Measurements from ENCODE around the gene CYGB. TPM values are rescaled to one million over a fixed set of nuclear protein-coding genes. Genes with fewer than 3 reads are reported as not detected.
"Not testable (repeated sequence)": the region's sequence is repeated elsewhere in the genome, so short reads cannot be mapped to it uniquely, and the experiment has no call there.

Gene CYGB
- total RNA-seq, 1 donor from 2014 or later, result 12.2 TPM

DNA sequence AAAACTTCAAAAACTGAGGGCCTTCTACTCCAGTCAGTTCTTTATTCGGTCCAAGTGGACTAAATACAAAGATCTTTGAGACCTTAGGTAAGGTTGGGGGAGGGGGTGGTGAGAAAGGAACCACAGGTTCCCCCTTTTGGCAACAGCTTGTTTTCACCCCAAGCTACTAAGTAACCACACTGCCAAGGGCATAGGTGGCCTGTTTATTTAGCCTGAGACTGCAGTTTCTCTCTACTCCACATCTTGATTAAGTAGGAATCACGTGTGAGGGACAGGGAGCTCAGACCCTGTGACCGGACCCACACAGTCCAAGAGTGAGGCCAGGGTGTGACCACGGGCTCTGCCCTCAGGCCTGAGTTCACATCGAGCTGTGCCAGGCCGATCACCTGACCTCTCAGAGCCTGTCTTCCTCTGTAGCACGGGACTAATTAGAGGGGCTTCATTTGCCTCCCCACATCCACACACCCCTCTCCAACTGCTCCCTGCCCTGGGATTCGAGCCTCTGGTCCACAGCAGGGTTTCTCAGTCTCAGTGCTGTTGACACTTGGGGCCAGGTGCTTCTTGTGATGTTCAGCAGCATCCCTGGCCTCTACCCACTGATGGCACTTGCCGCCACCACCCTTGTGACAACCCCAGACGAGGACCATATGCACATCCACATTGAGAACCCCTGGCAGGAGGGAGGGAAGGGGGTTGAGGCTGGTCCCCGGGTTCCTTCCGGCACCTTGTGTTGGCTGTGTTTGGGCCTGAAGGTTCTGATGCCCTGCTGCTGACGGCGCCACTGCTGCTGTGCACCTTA lies 30.3 kb upstream of the CYGB start:
- no peak for DNase-seq

DNA sequence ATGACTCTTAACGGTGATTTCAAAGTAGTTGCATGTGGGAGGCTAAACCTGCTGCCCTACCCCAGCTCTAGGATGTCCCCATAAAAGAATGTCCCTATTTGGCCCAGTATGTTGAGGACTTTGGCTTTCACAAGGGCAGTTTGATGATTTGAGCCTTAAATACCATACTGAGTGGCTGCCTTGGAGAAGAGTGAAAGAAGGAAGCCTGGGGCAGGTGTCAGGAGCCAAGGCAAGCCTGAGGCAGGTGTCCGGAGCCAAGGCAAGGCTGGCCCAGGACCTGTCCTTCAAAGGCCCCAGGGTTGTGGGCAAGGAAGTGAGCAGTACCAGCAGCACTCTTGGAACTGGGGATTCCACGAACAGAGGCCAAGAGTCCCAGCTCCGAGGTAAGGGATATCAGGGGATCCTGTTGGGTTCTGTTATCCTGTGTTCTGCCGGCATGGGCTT lies 29.5 kb upstream of the CYGB start:
- DNase-seq, result no peak

DNA sequence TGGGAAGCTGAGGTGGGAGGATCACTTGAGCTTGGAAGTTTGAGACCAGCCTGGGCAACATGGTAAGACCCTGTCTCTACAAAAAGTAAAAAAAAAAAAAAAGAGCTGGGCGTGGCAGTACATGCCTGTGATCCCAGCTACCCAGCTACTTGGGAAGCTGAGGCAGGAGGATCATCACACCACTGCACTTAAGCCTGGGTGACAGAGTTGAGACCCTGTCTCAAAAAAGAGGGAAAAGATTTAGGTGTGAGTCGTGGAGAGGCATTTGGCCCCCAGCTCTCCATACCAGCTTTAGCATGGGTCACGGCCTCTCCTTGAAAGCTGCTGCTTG lies 29.1 kb upstream of the CYGB start:
- no peak for DNase-seq

DNA sequence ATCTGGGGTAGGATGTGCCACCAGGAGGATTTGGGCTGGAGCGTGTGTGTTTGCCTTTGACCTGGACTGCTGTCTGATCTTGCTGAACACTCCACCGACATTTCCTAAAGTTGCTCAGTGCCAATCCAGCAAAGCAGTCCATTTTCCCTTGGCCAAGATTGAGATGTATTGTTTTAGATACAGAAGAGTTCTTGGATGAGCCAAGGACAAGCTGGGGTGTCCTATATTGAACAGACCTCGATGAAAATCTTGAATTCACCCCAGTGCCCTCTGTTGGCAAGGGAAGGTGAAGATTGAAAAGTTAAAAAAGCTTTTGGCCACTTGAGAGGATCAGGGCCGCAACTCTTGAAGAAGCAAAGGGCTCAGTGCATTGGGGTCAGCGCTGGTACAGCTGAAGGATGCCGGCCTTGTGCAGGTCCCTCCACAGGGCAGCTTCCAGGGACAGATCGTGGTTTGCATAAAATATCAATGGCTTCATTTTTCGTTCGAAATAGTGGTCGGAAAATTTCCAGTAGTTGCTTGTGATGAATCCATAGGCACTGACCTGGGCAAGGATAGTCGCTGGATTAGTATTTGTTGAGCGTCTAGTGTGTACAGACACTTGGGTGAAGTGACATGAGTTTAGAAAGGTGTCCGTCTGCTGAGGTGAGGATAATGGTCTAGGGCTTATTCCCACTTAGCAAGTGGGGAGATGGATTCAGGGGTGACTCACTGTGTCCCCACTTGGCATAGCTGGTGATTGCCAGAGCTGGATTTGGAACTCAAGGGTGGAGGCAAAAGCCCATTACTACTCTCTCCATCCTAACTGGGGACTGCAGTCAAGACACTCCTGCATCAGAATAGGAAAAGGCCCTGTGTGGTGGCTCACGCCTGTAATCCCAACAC lies 28.5 kb upstream of the CYGB start:
- no peak for DNase-seq

- DNase-seq, result peak; percentile 58
These were observed 27.6 kb upstream of the CYGB start for GRCh38 chr17:76564991-76565727.

- not testable (repeated sequence) for DNase-seq
These were observed 25.9 kb upstream of the CYGB start for GRCh38 chr17:76563359-76563758.

DNA sequence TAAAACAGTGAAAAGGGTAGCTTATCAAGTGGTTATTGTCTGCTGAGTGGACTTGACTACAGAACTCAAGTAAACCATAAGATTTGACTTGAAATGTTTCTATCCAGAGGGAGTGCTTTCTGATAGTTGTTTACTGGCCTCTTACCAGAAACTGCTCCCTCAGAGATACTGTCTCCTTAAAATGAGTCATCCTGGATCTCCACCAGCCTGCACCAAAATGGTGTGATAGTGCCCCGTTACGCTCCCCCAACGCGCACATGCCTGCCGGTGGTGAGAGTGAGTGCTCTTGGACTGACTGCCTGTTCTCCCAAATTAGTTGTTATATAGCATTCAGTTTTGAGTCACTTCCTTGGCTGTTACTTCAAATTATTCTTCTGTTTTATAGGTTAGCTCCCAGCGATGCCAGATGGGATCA lies 25.2 kb upstream of the CYGB start:
- no peak for DNase-seq

GRCh38 chr17:76561799-76562268 lies 24.3 kb upstream of the CYGB start:
- no peak for DNase-seq

DNA sequence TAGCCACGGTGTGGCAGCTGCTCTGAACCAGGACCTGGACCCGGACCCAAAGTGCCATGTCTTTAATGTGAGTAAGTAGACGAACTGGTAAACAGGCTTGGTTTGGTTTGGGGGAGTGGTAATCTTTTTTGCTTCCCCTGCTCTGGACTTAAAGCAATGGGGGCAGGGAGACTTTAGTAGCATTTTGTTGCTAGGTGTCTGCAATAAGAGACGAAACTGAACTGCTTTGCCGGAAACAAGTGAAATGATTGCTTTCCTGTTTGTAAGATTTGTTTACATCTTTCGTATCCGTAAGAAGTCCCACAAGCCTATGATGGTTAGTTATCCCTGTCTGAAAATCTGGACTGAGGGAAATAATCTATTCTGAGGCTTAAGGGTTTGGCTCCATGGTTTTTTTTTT lies 23.8 kb upstream of the CYGB start:
- DNase-seq, result no peak

DNA sequence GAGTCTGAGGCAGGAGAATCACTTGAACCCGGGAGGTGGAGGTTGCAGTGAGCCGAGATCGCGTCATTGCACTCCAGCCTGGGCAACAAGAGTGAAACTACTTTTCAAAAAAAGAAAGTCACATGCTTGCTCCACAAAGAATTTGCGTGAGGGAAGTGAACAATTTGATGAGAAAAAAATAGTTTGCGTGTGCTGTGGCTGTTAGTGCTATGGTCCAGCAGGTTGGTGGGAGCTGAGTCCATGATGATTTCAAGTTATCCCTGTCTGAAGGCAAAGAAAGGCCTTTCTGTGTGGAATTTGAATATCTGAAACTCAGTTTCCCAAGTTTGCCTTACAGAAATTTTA lies 23.3 kb upstream of the CYGB start:
- DNase-seq, result no peak

DNA sequence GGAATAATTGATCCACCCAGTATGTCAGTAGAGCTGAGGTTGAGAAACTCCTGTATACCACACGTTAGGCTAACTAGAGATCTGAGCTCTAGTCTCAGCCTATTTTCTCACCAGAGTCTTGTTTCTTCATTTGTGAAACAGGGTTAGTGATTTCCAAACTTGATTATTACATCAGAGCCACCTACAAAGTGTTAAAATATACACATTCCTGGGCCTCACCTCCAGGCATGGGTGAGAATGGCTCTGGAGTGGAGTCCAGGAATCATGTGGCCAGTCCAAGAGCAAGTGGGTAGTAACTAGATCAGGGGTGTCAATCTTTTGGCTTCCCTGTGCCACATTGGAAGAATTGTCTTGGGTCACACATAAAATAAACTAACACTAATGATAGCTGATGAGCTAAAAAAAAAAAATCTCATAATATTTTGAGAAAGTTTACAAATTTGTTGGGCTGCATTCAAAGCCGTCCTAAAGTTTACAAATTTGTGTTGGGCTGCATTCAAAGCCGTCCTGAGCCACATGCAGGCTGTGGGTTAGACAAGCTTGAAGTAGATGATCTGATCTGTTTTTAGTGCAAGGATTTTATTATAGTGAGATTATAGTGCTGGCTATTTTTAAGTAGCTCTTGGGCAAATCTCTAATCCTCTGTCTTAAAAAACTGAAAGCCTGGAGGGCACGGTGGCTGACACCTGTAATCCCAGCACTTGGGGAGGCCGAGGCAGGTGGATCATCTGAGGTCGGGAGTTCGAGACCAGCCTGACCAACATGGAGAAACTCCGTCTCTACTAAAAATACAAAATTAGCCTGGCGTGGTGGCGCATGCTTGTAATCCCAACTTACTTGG lies 22.7 kb upstream of the CYGB start:
- no peak for DNase-seq

DNA sequence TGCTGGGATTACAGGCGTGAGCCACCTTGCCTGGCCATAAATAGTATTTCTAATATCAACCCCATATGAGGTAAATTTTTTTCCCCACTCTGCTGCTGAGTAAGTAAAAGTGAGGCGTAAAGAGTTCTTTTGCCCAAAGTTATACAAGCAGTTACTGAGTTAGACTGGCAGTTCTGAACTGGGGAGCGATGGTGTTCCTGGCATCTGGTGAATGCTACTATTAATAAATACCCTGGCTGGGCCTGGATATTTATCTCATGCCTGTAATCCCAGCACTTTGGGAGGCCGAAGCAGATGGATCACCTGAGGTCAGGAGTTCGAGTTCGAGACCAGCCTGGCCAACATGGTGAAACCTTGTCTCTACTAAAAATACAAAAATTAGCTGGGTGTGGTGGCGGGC lies 22.0 kb upstream of the CYGB start:
- DNase-seq, result not testable (repeated sequence)

DNA sequence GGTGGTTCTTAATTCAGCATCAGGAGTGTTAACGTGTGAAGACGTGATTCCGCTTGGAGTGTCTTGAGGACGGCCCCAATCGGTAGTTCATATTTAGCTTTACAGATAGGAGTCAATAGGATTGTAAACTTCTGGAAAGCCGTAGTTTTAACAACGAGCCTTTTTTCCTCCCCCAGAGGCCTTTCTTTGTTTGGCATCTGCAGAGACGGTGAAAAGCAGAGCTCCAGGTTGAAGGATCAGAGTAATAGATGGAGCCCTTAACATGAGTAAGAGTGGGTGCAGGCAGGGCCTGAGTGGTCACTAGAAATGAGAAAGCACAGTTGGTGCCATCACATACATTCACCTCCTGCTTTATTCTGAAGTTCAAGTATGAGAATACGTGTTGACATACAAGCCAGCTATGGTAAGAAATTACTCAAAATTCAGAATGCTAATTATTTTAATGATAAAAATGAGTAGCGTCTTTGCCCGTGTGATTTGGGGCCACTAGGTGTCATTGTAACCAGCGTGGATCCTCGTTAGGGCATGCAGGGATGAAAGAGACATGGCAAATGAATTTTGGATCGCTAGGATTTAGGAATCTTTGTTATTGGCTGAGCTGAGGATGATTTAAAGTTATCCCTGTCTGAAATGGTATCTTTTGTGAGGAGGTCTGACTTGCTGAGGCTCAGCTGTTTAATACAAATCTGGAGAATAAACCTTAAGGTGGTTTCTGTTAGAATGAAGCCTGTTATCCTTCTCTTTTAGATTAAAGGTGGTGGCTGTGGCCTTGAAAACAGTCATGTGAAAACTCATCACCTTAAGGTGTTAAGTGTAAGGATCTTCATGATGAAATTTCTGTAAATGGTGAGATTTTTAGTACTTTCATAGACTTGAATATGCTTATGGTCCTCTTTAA lies 20.9 kb upstream of the CYGB start:
- peak; percentile 54 for DNase-seq

DNA sequence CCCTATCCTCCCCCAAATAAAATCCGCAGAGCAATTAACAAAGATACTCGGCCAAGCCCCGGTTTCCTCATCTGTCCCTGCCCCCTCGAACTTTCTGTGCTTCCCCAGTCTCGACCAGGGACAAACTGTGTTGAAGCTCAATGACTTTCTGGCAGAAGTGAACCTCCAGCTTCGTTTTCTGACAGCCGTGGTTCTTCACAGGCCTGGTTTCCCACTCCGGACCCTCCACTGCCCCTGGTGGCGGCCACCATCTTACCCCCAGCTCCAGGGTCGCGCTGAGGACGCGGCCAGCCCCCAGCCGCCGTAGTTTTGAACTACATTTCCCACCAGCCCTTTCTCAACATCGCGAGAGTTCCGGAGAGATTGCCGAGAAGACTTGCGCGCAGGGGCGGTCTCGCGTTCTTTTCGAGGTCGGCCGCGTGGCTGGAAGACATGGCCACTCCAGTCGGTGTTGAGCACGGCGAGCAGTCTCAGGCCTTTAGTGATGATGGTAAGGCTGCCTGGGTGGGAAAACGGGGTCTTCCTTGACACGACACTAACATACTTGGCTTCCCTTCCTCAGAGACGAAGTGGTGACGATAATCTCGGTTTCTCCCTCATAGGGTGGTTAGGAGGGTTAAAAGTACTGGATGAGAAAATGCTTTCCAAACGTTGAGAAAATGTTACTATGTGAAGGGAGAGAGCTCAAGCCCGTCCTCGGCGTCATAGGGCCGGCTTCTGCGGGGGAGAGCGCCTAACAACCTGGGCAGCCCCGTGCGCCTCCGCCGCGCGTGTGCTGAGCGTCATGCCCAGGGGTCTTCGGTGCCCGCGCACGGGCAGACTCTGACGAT lies 20.1 kb upstream of the CYGB start:
- peak; percentile 98 for DNase-seq

GRCh38 chr17:76556765-76557367 lies 19.4 kb upstream of the CYGB start:
- no peak for DNase-seq

DNA sequence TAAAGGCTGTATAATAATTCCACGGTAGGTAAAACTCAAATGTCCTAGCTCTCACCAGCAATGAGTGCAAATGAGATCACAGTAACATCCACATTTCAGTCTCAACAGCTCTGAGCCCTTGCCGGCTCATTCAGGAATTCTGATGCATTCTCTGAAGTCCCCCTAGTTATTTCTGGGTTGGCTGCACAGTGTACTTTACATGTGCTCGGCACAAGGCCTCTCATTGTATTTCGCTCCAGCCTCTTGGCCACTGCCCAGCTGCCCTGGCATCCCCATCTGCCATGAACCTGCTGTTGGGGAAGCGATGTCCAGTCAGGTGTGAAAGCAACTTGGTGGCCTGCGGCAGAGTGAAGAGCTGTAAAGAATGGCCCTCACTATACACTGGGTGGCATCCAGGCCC lies 16.6 kb upstream of the CYGB start:
- no peak for DNase-seq

GRCh38 chr17:76553178-76553908 lies 15.8 kb upstream of the CYGB start:
- no peak for DNase-seq

DNA sequence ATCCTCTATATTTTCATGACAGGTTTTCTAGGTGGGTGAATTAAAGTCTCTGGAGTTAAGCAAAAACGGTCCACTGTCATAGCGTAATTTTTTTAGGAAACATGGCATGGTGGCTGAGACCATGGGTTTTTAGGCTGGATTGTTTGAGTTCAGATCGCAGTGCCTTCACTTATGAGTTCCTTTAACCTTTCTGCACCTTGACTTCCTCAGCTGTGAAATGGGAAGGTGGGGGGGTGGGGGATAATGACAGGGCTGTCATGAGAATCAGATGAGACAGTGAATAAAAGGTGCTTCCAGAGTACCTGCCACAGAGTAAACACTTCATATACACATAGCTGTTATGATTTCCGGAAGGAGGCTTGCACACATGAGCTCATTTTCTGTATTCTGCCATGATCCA lies 14.2 kb upstream of the CYGB start:
- DNase-seq, result no peak
